NCI-H2227 (cell line): ENCODE measurements around the gene GRAP.

Experiments used
- DNase-seq: peaks from one replicate; lab custom pipeline; 2025; ENCODE audit not compliant: unreplicated experiment; lab: John Stamatoyannopoulos, UW

The GRAP gene

DNA sequence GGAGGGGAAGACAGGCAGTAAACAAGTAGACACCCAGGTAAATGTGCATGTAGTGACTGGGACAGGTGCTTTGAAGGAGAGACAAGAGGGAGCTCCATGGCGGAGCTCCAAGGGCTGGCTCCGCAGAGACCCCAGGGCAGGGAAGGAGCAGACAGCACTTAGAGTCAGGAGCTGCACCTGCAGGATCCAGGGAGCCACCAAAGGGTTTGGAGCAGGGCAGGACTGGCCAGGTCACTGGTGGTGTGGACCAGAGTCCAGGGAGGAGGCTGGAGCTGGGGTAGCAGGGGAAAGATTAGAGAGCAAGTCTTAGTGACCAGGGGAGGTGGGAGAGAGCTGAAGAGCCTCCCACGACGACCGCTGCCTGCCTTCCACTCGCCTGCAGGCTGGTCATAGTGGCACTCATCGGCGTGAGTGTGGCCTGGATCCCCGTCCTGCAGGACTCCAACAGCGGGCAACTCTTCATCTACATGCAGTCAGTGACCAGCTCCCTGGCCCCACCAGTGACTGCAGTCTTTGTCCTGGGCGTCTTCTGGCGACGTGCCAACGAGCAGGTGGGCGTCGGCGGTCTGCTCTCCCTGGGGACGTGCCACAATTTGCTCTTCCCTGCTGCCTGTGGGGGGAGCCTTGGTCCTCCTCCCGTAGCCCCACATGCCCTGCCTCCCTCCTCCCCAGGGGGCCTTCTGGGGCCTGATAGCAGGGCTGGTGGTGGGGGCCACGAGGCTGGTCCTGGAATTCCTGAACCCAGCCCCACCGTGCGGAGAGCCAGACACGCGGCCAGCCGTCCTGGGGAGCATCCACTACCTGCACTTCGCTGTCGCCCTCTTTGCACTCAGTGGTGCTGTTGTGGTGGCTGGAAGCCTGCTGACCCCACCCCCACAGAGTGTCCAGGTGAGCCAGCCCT is 27.5 kb downstream of the GRAP start:
- peak; percentile 55 for DNase-seq

- no peak for DNase-seq
Observed at GRCh38 chr17:19018600-19018950, 28.2 kb downstream of the GRAP start.

GRCh38 chr17:19017804-19018599 is 28.8 kb downstream of the GRAP start:
- DNase-seq = no peak

GRCh38 chr17:19017401-19017800 is 29.4 kb downstream of the GRAP start:
- DNase-seq = no peak

- DNase-seq = no peak
Observed at GRCh38 chr17:19016881-19017280, 29.9 kb downstream of the GRAP start.

DNA sequence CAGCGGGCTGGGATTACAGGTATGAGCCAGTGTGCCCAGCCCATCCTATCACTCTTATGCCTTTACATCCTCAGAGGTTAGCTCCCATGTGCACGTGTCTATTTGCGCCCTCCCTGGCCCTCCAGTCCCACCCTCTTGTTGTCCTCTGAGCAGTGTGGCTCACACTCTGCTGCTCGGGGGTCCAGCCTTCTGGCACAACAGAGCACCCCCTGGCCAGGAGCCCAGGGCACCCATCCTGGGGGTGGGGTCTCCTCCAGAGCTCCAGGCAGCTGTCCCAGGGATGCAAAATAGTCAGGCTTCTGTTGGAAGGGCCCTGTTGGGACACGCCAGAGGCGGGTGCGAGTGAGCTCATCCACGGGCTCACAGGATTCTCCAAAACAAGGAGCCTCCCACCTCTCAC is 30.5 kb downstream of the GRAP start:
- no peak for DNase-seq

DNA sequence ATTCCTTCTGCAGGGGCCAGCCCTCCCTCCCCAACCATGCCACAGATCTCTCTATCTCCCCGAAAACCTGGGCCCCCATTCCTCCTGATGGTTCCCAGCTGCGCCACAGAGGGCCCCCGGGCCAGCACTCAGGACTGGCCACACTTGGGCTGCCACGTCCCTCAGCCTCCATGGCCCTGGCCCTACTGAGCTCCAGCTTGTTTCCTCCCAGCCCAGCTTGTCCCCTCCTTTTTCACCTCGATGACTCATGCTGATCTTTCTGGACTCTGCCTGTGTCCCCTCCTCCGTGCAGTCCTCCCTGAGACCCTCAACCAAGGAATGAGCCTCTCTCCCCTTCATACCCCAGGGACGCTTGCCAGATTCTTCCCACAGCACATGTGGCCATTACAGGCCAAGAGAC is 31.3 kb downstream of the GRAP start:
- DNase-seq = no peak

DNA sequence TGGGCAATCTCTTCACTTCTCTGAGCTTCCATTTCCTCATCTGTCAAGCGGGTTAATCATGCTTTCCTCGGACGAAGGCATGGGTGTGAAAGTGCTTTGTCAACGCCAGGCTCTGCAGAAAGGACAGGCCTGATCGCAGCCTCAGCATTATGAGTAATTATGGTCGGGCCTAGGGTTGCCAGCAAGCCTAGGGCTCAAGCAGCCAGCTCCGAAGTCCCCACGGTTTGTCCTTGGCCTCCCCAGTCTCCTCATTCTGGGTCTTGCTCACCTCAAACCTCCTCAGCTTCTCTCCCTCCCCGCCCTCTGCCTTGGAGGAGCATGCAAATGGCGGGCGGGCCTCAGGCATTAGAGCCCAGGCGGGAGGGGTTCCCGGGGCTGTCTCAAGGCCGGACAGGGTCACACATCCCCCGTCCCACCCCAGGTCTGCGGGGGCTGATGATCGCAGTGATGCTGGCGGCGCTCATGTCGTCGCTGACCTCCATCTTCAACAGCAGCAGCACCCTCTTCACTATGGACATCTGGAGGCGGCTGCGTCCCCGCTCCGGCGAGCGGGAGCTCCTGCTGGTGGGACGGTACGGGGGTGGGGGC is 32.0 kb downstream of the GRAP start:
- DNase-seq = no peak

GRCh38 chr17:19013806-19014627 is 32.7 kb downstream of the GRAP start:
- no peak for DNase-seq

DNA sequence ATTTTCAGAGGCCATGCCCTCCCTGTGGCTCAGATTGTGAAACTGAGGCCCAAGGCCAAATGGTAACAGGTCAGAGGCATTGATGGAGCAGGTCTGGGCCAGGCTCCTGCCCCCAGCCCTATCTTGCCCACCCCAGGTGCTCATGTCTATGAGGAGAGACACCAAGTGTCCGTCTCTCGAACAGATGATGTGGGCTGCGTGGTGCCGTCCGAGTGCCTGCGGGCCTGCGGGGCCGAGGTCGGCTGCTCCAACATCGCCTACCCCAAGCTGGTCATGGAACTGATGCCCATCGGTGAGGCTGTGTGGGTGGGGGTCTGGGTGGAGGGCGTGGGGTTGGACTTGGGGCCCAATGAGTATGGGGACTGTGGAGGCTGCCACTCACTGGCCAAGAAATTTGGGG is 33.5 kb downstream of the GRAP start:
- no peak for DNase-seq

DNA sequence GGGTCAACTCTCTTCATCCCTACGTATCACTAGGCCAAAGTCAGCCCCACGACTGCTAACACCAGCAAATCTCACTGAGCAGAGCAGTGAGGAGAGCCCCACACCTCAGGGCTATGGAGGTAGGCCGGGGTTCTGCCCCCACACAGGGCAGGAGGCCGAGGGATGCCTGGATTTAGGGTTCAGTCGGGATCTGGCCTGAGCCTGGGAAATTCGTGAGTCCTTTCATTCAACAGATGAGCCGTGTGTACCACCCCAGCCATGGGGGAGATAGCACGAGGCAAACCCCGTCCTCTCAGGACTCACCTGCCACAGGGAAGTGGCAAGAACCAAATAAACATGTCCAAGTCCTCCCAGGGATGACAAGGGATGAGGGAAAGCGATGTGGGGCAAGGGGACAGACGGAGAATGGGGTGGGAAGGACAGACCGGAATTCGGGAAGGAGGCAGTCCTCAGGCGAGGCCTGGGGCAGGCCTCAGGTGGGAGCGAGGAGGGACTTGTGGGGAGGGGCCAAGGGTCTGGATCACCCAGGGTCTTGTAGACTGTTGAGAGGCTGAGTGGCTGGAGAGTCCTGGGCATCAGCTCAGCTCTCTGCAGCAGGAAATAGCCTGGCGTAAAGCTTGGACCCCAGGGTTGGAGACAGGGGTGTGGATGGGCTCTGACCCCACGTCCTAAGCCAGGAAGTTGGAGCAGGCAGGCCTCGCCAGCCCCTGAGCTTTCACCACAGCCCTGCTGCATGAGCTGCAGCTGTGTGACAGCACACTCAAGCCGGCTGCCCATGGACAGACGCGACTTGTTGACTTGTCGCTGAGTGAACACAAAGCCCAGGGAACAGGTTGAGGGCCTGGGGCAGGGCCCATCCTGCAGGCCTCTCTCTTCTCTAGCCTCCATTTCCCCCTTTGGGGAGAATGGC is 34.3 kb downstream of the GRAP start:
- no peak for DNase-seq

- DNase-seq = no peak
Observed at GRCh38 chr17:19011581-19011980, 35.2 kb downstream of the GRAP start.

- DNase-seq = no peak
Observed at GRCh38 chr17:19010729-19011505, 35.8 kb downstream of the GRAP start.

GRCh38 chr17:19009970-19010369 is 36.8 kb downstream of the GRAP start:
- DNase-seq = no peak

- DNase-seq = no peak
Observed at GRCh38 chr17:19006698-19007097, 40.1 kb downstream of the GRAP start.

DNA sequence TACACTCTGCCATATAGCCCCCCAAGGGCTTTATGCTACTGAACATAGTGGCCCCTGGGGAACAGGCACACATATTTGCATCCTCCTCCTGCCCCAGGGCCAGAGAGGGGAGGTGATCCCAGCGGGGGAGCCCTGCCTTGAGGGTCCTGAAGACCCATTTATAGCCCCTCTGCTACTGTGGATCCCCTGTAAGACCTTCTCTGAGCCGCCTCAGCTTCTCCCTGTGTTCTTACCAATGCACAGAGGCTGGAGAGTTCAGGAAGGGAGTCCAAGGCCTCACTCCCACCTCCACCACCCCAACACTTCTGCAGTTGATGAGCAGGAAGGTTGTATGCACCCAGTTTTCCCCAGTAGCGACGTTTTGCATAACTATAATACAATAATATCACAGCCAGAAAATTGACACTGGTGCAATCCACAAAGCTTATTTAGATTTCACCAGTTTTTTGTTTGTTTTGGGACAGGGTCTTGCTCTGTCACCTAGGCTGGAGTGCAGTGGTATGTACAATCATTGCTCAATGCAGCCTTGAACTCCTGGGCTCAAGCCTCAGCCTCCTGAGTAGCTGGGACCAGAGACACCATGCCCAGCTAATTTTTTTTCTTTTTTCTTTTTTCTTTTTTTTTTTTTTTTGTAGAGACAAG is 40.8 kb downstream of the GRAP start:
- DNase-seq = no peak

DNA sequence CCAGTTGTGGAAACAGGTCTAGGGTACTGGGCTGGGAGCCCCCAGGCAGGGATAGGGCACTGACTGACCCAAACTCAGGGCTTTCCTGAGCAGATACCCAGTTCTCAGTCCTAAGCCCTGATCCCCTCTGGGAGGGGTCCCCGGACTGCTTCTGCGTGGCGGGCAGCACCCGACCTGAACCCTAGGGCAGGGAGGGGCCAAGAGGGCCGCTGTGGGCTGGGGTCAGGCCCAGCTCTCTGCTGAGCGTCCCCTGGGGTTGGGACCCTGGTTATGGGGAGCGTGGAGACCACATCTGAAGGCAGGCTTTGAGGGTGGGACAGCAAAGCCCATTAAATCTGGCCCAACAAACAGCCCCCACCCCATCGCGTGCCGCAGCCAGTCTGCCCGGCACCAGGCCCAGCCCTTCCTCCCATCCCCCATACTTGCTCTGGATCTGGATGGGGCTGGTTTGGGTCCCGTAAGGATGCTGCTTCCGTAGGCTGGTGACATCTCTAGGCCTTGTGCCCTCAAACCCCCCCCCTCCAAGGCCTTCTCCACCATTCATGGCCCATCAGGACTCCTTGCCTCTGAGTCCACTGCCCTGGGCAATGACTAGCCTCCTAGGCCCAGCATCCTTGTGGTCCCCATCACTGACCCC is 41.5 kb downstream of the GRAP start:
- DNase-seq = no peak

- peak; percentile 61 for DNase-seq
Observed at GRCh38 chr17:19004421-19005136, 42.2 kb downstream of the GRAP start, which contains the start of gene FAM83G. FAM83G (minus strand) TSS chr17:19004764; CDS start chr17:19004041, 723 bp downstream.
